ENCODE data around the gene XPO6.
A peak's percentile ranks its signal among the peaks of the same experiment; 100 is the strongest.

XPO6 gene

DNA sequence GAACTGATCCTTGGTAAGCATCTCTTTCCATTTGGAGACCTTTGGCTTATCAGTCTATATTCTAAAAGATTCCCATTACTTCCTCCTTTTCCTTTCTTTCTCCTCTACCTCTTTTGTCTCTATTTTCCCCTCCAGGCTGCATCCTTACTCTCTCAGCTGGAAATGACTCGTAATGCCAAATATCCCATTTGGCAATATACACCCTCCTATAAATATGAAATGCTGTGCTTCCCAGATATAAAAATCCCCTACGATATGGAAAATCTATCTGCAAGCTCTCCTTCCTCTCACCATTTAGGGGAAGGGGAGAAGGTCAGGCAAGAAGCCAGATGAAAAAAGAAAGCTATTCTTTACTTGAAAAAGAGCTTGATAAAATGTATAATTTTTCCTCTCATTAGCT is 39.9 kb downstream of the XPO6 start:
- Histone ChIP-seq H2BK120ac (ENCODE audit: low read depth, low read length) (no peak overlapping the region), H2AK5ac (ENCODE audit: low read length) (no peak overlapping the region), H4K8ac (ENCODE audit: low read depth, low read length) (no peak overlapping the region), H3K9ac (ENCODE audit: low read length) (no peak overlapping the region), H3K79me2 (ENCODE audit: control insufficient read depth, insufficient read depth, low read length) (peaks cover 2% of the 10 kb centered on the region), H3K18ac (ENCODE audit: low read length) (no peak overlapping the region), H3K4me2 (ENCODE audit: low read length) (no peak overlapping the region), H3K36me3 (ENCODE audit: control insufficient read depth, insufficient read depth, low read length) (peaks cover 7% of the 10 kb centered on the region), H3K27ac (ENCODE audit: low read depth, low read length) (no peak overlapping the region), H3K56ac (ENCODE audit: low read length) (no peak overlapping the region), H3K27me3 (ENCODE audit: insufficient read depth, low read length, poor library complexity) (no peaks in the 10 kb centered on the region), H4K5ac (ENCODE audit: low read length) (no peak overlapping the region), H3K79me1 (ENCODE audit: low read length) (peaks cover 11% of the 10 kb centered on the region), H3K4me1 (ENCODE audit: control insufficient read depth, low read depth, low read length) (no peaks in the 10 kb centered on the region), H2BK5ac (ENCODE audit: low read length) (no peak overlapping the region), H2BK15ac (replicated peaks; ENCODE audit: low read depth) (no peak overlapping the region), H3K4ac (ENCODE audit: low read depth, low read length) (no peak overlapping the region), H3K4me3 (ENCODE audit: low read length) (no peak overlapping the region), H3K23ac (ENCODE audit: low read length) (no peak overlapping the region)
- WGBS (ENCODE audit: extremely low coverage, insufficient coverage, low lambda C conversion rate): no CpG with 5 or more reads among the region's 2 CpGs
- DNase-seq: no peak

DNA sequence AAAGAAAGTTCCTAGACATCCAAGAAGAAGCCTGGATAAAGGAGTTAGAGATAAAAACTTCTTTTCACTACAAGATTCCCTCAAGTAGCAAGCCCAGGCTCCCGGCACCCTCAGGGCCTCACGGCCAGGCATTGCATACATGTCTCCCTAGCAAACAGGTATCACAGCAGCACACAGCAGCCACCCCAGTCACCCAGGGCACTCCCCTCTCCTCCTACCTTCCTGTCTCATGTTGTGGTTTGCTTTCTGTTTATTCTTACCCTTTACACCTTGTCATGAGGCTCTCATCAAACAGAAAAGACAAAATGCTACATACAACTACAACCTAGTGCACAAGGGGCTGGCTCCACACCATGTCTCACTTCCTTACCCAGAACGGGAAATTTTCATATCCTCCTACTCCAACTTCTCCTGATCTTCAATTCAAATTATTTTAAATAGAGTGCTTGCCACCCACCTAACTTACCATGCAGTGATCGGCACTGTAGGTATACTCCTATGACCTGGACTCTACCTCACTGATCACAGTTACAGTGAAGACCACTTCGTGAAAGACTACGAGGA is 42.7 kb downstream of the XPO6 start:
- Histone ChIP-seq H3K4me2 (ENCODE audit: low read length) (no peak overlapping the region), H2BK5ac (ENCODE audit: low read length) (no peak overlapping the region), H2BK15ac (replicated peaks; ENCODE audit: low read depth) (no peak overlapping the region), H3K36me3 (ENCODE audit: control insufficient read depth, insufficient read depth, low read length) (peaks cover 12% of the 10 kb centered on the region), H4K8ac (ENCODE audit: low read depth, low read length) (no peak overlapping the region), H3K79me1 (ENCODE audit: low read length) (peaks cover 11% of the 10 kb centered on the region), H3K4me3 (ENCODE audit: low read length) (no peak overlapping the region), H2BK120ac (ENCODE audit: low read depth, low read length) (no peak overlapping the region), H3K23ac (ENCODE audit: low read length) (peak overlapping the region; percentile 80), H4K5ac (ENCODE audit: low read length) (no peak overlapping the region), H3K18ac (ENCODE audit: low read length) (no peak overlapping the region), H2AK5ac (ENCODE audit: low read length) (no peak overlapping the region), H3K4ac (ENCODE audit: low read depth, low read length) (no peak overlapping the region), H3K56ac (ENCODE audit: low read length) (no peak overlapping the region), H3K79me2 (ENCODE audit: control insufficient read depth, insufficient read depth, low read length) (peaks cover 4% of the 10 kb centered on the region), H3K27ac (ENCODE audit: low read depth, low read length) (no peak overlapping the region), H3K4me1 (ENCODE audit: control insufficient read depth, low read depth, low read length) (no peaks in the 10 kb centered on the region), H3K27me3 (ENCODE audit: insufficient read depth, low read length, poor library complexity) (no peaks in the 10 kb centered on the region), H3K9ac (ENCODE audit: low read length) (no peak overlapping the region)
- no CpG with 5 or more reads among the region's 6 CpGs for WGBS (ENCODE audit: extremely low coverage, insufficient coverage, low lambda C conversion rate)
- no peak for DNase-seq

DNA sequence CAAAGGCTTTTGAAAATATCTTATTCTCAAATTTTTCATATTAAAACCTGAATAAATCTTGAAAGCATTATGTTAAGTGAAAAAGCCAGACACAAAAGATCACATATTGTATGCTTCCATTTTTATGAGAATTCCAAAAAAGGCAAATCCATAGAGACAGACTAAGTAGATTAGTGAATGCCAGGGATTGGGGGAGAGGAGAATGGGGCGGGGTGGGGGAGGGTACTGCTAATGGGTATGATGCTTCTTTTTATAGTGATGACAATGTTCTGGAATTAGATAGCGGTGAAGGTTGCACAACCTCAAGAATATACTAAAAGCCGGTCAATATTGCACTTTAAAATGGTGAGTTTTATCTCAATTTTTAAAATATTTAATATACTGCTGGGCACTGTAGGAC is 44.0 kb downstream of the XPO6 start:
- Histone ChIP-seq H3K36me3 (ENCODE audit: control insufficient read depth, insufficient read depth, low read length) (peaks cover 12% of the 10 kb centered on the region), H2BK5ac (ENCODE audit: low read length) (no peak overlapping the region), H3K4me1 (ENCODE audit: control insufficient read depth, low read depth, low read length) (no peaks in the 10 kb centered on the region), H3K79me1 (ENCODE audit: low read length) (peaks cover 6% of the 10 kb centered on the region), H2BK120ac (ENCODE audit: low read depth, low read length) (no peak overlapping the region), H3K4ac (ENCODE audit: low read depth, low read length) (no peak overlapping the region), H3K18ac (ENCODE audit: low read length) (no peak overlapping the region), H3K4me3 (ENCODE audit: low read length) (no peak overlapping the region), H3K4me2 (ENCODE audit: low read length) (no peak overlapping the region), H3K79me2 (ENCODE audit: control insufficient read depth, insufficient read depth, low read length) (peaks cover 6% of the 10 kb centered on the region), H3K27ac (ENCODE audit: low read depth, low read length) (no peak overlapping the region), H3K9ac (ENCODE audit: low read length) (no peak overlapping the region), H3K56ac (ENCODE audit: low read length) (no peak overlapping the region), H3K27me3 (ENCODE audit: insufficient read depth, low read length, poor library complexity) (no peaks in the 10 kb centered on the region), H4K5ac (ENCODE audit: low read length) (no peak overlapping the region), H2AK5ac (ENCODE audit: low read length) (no peak overlapping the region), H2BK15ac (replicated peaks; ENCODE audit: low read depth) (no peak overlapping the region), H4K8ac (ENCODE audit: low read depth, low read length) (no peak overlapping the region), H3K23ac (ENCODE audit: low read length) (no peak overlapping the region)
- no CpG with 5 or more reads among the region's 3 CpGs for WGBS (ENCODE audit: extremely low coverage, insufficient coverage, low lambda C conversion rate)
- no peak for DNase-seq

DNA sequence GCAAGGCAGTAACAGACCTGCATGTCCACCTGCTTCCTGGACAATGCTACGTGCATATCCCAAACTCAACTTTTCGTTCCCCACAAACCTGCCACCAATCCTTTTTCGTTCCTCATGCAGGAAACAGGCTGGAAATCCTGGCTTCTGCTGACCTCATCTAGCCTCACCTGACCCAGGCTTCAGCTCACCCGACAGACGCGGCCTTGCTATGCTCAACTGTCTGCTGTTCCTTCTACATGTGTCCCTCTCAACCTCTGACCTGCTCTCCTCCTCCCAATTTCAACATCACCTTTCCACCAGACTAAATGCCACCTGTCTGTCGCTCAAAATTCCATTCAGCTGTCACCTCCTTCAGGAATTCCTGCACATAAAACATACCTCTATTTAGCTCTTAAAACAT is 44.5 kb downstream of the XPO6 start:
- H2BK5ac ChIP-seq (ENCODE audit: low read length): no peak overlapping the region
- H3K4me2 ChIP-seq (ENCODE audit: low read length): no peak overlapping the region
- no peaks in the 10 kb centered on the region for H3K4me1 ChIP-seq (ENCODE audit: control insufficient read depth, low read depth, low read length)
- no peak overlapping the region for H3K56ac ChIP-seq (ENCODE audit: low read length)
- H4K5ac ChIP-seq (ENCODE audit: low read length): no peak overlapping the region
- H3K18ac ChIP-seq (ENCODE audit: low read length): no peak overlapping the region
- H2AK5ac ChIP-seq (ENCODE audit: low read length): no peak overlapping the region
- H3K79me2 ChIP-seq (ENCODE audit: control insufficient read depth, insufficient read depth, low read length): peaks cover 5% of the 10 kb centered on the region
- H3K9ac ChIP-seq (ENCODE audit: low read length): no peak overlapping the region
- H2BK15ac ChIP-seq (replicated peaks; ENCODE audit: low read depth): no peak overlapping the region
- no peak overlapping the region for H3K4me3 ChIP-seq (ENCODE audit: low read length)
- H3K36me3 ChIP-seq (ENCODE audit: control insufficient read depth, insufficient read depth, low read length): peaks cover 12% of the 10 kb centered on the region
- no peak overlapping the region for H4K8ac ChIP-seq (ENCODE audit: low read depth, low read length)
- H3K27me3 ChIP-seq (ENCODE audit: insufficient read depth, low read length, poor library complexity): no peaks in the 10 kb centered on the region
- H3K79me1 ChIP-seq (ENCODE audit: low read length): peaks cover 5% of the 10 kb centered on the region
- H3K23ac ChIP-seq (ENCODE audit: low read length): no peak overlapping the region
- no peak overlapping the region for H3K4ac ChIP-seq (ENCODE audit: low read depth, low read length)
- no CpG with 5 or more reads among the region's 7 CpGs for WGBS (ENCODE audit: extremely low coverage, insufficient coverage, low lambda C conversion rate)
- H2BK120ac ChIP-seq (ENCODE audit: low read depth, low read length): no peak overlapping the region
- H3K27ac ChIP-seq (ENCODE audit: low read depth, low read length): no peak overlapping the region
- DNase-seq: peak; percentile 39

DNA sequence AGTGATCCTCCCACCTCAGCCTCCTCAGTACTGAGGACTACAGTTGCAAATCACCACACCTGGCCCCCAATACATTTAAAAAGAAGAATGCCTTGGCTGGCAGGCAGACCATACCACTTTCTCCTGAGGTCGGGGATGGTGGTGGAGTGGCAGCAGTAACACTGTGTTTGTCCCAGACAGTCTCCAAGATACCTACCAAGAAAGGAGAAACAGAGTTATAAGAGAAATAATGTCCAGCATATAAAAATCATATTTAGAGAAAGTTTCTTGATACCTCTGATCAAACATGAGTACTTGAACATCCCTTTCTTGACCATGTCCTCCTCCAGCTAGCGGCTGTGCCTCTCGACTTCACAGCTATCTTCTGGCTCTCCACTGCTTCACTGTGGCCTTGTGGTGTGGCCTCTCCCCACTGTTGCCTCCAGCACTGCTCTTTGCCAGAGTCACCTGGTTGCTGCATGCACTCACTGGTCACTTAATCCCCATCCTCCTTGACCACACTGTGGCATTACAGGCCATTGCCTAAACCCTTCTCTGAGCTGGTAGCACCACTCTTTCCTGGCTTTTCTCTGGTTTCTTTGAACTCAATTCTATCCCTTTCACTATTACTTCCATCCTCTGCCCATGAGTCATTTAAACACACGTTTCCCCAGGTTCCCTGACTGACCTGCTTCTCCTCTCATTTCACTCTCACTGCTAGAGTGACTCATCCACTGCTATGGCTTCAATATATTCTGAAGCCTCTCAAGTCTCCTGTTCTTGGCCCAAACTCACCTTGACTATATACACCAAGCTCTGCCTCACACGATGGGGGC is 45.2 kb downstream of the XPO6 start:
- Histone ChIP-seq H3K56ac (ENCODE audit: low read length) (no peak overlapping the region), H4K8ac (ENCODE audit: low read depth, low read length) (no peak overlapping the region), H3K79me2 (ENCODE audit: control insufficient read depth, insufficient read depth, low read length) (peaks cover 5% of the 10 kb centered on the region), H3K36me3 (ENCODE audit: control insufficient read depth, insufficient read depth, low read length) (peaks cover 12% of the 10 kb centered on the region), H3K4ac (ENCODE audit: low read depth, low read length) (no peak overlapping the region), H3K79me1 (ENCODE audit: low read length) (peaks cover 5% of the 10 kb centered on the region), H2AK5ac (ENCODE audit: low read length) (no peak overlapping the region), H2BK15ac (replicated peaks; ENCODE audit: low read depth) (no peak overlapping the region), H3K27me3 (ENCODE audit: insufficient read depth, low read length, poor library complexity) (no peaks in the 10 kb centered on the region), H3K9ac (ENCODE audit: low read length) (no peak overlapping the region), H3K4me2 (ENCODE audit: low read length) (no peak overlapping the region), H3K4me3 (ENCODE audit: low read length) (no peak overlapping the region), H3K4me1 (ENCODE audit: control insufficient read depth, low read depth, low read length) (no peaks in the 10 kb centered on the region), H3K27ac (ENCODE audit: low read depth, low read length) (no peak overlapping the region), H2BK120ac (ENCODE audit: low read depth, low read length) (no peak overlapping the region), H3K23ac (ENCODE audit: low read length) (no peak overlapping the region), H2BK5ac (ENCODE audit: low read length) (no peak overlapping the region), H4K5ac (ENCODE audit: low read length) (no peak overlapping the region), H3K18ac (ENCODE audit: low read length) (no peak overlapping the region)
- peak; percentile 69 for DNase-seq
- WGBS (ENCODE audit: extremely low coverage, insufficient coverage, low lambda C conversion rate): no CpG with 5 or more reads among the region's 5 CpGs
